GM21360 (cell line): ENCODE measurements around the gene TENT5A.

Experiments
- ATAC-seq: cut with Tn5 transposase; IDR thresholded peaks from one replicate; pipeline ENCODE4 v1.9.1; 2021; ENCODE audit warnings: mild to moderate bottlenecking, moderate library complexity; ENCODE audit not compliant: unreplicated experiment

Gene TENT5A

DNA sequence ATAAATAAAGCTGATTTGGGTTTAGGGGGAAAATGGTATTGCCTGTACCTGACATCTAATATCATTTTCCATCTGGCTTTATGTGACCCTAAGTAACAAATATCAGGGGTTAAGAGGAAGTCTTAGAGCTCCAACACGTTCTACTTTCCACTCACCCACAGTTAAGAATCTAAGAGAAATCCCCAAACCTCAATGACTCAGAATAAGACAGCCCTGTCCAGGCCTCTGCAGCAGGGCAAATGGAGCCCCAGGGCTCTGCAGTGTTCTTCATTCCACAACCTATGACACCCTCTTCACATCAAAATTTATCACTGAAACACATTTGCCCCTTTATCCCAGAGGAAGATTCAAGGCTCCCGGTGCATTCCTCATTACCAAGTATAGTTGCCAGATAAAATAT, 20.3 kb upstream of the TENT5A start:
- ATAC-seq = peak; percentile 100

- no peak for ATAC-seq
Observed at GRCh38 chr6:81771097-81771496, 18.6 kb upstream of the TENT5A start.

DNA sequence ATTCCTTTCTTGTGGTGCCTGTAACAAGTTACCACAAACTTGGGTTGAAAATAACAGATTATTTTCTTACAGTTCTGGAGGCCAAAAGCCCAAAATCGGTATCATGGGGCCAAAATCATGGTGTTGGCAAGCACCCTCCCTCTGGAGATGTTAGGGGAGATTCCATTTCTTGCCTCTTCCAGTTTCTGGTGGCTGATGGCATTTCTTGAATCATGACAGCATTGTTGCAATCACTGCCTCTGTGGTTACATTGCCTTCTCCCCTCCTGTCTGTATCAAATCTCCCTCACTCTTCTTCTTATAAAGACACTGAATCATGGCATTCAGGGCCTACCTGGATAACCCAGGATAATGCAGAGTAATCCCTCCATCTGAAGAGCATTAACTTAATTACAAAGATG, 17.9 kb upstream of the TENT5A start:
- no peak for ATAC-seq

DNA sequence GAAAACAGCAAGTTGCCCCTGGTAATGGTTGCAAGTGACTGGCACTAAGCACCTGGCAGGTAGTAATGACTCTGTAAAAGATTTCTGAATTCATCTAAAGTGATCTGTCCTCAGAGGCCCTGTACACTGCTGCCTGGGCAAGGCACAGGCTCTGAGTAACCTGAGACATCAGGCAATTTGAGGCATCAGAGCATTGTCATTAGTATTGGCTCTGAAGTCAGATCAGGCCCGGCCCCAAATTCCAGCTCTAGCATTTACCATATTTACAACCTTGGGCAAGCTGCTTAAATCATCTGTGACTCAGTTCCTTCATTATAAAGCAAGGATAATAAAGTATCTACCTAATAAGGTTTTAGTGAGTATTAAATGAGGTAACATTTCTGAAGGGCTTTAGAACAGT, 17.3 kb upstream of the TENT5A start:
- no peak for ATAC-seq

- no peak for ATAC-seq
Observed at GRCh38 chr6:81768150-81768942, 15.9 kb upstream of the TENT5A start.

DNA sequence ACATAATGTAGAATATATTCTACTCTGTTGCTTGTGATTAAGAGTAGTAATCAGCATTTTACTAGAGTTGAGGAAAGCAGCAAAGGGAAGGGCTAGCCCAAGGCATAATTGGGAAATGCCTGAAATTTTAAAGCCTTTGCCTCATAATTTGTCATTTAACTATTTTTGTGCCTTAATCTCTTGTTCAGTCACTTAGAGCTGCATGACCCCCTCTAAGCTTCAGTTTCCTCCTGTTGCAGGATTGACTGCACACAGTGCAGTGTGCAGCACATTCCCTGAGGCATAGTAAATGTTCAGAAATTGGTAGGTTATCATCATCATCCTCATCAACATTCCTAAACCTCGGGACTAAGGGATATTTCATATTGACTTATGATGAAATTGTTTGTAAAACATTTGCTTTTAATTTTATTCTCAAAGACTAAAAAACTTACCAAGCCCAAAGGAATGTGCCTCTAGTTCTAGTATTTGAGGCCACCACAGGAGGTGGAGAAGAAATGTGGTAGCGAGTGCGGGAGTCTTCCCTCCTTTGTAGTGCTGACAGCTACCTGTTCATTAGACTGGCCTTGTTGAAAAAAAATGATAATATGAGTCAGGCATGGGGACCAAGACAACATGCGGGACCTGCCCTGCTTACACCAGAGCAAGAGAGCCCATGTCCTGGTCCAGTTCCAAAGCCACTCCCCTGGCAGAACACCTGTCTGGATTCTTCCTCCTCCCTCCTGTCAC, 14.8 kb upstream of the TENT5A start:
- ATAC-seq = no peak

DNA sequence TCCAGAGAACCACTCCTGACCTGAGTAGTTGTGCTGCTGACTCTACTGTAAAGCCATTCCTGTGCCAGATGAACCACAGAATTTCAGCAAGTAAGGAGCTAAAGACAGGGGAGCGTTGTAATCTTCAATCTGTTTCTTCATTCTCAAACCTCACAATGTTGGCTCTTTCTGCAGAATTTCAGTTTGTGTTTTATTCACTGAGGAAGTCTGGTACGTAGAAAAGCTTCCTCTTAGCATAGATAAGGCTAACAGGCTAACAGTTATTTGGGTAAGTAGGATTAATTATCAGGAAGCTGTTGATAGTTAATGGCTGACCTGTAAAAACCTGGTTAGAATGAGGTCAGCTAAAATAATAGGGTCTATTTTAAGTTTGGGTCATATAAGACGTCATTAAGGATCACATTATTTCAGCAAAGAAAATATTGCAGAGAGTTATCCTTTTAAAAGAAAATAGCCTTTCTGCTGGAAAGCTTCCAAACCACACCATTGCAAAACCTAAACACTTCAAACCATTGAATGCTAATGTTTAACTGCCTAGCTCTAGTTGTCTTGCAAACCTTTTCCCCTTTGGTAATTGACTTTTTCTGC, 14.1 kb upstream of the TENT5A start:
- no peak for ATAC-seq

- no peak for ATAC-seq
Observed at GRCh38 chr6:81764531-81764930, 12.1 kb upstream of the TENT5A start.

DNA sequence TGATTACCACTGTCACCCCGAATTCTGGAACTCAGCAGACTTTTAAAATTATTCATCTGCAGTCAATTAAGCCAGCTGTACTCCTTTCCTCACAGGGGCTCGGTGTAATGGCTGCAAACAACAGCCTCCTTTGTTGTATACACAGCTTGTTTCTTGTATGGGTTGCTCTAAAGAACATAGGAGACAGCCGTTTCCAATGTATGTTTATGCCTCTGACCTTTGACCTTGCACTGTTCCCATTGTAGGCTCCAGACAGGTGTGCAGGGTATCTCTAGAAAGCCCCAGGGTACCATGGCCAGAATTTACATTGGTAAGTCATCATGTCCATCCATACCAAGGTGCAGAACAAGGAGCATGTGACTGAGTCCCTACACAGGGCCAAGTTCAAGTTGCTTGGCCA, 11.5 kb upstream of the TENT5A start:
- ATAC-seq = no peak

GRCh38 chr6:81763051-81763450, 10.6 kb upstream of the TENT5A start:
- no peak for ATAC-seq

DNA sequence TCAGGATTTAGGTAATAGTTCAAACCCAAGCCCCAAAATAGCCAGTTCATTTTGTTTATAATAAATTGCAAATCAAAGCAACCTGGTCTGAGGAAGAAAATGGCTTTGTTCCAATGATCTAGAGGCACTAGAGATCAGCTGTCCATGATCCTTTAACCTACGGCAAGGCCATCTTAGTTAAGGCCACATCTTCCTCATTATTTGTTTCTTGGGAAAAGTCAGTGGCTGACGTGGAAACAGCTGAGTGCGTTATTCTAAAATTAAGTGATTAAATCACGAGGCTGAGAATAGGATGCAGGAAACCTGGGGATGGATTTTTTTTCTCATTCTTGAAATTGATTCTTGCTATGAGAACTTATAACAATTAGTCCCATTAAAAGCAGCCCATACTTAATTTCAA, 10.1 kb upstream of the TENT5A start:
- ATAC-seq = no peak

- no peak for ATAC-seq
Observed at GRCh38 chr6:81762132-81762531, 9.7 kb upstream of the TENT5A start.

DNA sequence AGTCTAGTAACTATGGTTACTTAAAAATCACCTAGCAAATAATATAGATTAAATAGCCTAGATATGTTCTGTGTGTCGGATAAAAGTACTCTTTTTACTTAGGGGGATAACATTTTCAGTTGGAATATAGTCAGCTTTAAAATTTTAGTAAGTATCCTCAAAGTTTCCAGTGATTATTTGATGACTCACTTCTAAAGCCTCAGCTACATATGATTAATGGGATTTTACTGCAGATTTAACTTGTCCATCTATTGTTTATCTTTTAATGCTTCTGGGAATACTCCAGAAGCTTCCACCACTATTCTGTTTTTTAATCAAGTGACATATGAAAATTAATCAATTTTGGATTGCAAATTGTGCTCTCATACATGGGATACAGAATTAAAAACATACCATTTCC, 8.7 kb upstream of the TENT5A start:
- ATAC-seq = no peak

GRCh38 chr6:81759782-81760181, 7.3 kb upstream of the TENT5A start:
- no peak for ATAC-seq

GRCh38 chr6:81758221-81758620, 5.7 kb upstream of the TENT5A start:
- ATAC-seq = no peak

- no peak for ATAC-seq
Observed at GRCh38 chr6:81756690-81757089, 4.2 kb upstream of the TENT5A start.

GRCh38 chr6:81755551-81755950, 3.1 kb upstream of the TENT5A start:
- ATAC-seq = no peak

DNA sequence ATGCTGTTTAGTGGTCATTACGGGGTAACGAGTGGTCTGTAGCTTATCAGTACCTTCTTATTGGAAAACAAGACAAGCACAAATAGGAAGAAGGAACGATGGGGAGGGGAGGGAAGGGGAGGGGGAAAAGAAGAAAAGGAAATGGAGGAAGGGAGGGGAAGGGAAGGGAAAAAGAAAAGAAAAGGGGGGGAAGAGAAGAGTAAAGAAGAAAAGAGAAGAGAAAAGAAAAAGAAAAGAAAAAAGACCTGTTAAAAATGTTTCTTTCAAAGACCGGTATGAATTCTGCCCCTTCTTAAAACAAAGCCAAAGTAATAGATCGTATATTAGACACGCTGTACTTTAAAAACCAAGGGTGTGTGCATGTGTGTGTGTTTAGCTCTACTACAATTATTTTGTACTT, 2.4 kb upstream of the TENT5A start:
- ATAC-seq = no peak

DNA sequence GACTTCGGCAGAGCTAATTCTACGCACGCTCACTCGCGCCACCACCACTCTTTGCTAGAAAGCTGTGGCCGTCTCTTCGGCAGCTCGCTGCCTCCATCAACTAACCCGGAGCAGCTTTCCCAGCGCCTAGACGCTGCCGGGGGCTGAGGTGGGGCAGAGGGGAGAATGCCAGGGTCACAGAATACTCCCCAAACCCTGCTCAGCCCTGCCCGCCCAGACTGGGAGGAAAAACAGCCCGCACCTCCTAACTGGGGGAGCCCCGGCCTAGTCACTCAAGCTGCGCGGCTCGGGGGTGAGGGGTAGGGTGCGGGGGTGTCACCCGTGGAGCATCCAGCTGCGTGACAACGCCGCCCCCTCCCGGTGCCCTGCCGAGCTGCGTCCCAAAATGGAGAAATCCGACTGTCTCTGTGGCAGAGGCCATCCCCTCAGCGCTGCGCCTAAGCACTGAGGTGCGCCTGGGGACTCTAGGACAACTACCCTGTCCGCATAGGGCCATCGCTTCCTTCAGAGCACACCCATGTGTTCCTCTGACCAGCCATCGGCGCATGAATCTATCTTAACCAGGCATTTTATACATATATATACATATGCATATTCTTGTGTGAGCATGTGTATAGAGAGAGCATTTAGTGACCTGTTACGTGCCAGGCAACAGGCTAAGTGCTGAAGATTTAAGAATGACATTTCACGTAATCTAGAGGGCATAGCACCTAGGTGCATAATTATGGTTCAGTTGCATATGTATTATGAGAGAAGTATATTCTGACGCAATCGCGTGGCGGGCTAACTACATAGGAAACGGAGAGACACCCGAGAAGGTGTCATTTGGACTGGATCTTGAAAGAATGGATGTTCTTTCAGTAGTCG, 1.5 kb upstream of the TENT5A start:
- ATAC-seq = peak; percentile 44

- ATAC-seq = peak; percentile 40
Observed at GRCh38 chr6:81752921-81753710, 635 bp upstream of the TENT5A start.
